Liver (tissue), 9 donors: ENCODE data around the gene RAD51B. TPM values are rescaled to one million over a fixed set of nuclear protein-coding genes. Genes with fewer than 3 reads are reported as not detected.
A peak's percentile ranks its signal among the peaks of the same experiment; 100 is the strongest.

Source experiments
- DNase-seq: peaks from one replicate; pipeline ENCODE4 v3.0.0-alpha.2; 2017; ENCODE audit warnings: low spot score
- H3K27ac ChIP-seq, 2 donors: one replicate each; pipeline ENCODE4 v1.7.0; 2013; ENCODE audit warnings: inconsistent platforms in 2 of 2, low read length in 2 of 2, control low read depth in 1 of 2, low read depth in 1 of 2, mild to moderate bottlenecking in 1 of 2
- H3K27me3 ChIP-seq, 4 donors: one replicate each; pipeline versions ENCODE4 v1.6.1 to v1.7.0; 2013; ENCODE audit warnings: low read length in 3 of 4, inconsistent platforms in 1 of 4, mild to moderate bottlenecking in 1 of 4, moderate library complexity in 1 of 4; ENCODE audit not compliant: control insufficient read depth in 4 of 4, insufficient read depth in 4 of 4
- H3K36me3 ChIP-seq, 4 donors: one replicate each; pipeline versions ENCODE4 v1.6.1 to v1.7.0; 2013; ENCODE audit warnings: low read length in 3 of 4, mild to moderate bottlenecking in 3 of 4, low read depth in 1 of 4, moderate library complexity in 1 of 4; ENCODE audit not compliant: control insufficient read depth in 4 of 4, insufficient read depth in 3 of 4
- H3K4me1 ChIP-seq, 4 donors: one replicate each; pipeline versions ENCODE4 v1.6.1 to v1.7.0; 2013; ENCODE audit warnings: low read length in 3 of 4, mild to moderate bottlenecking in 3 of 4, moderate library complexity in 1 of 4; ENCODE audit not compliant: control insufficient read depth in 4 of 4, insufficient read depth in 4 of 4
- H3K4me3 ChIP-seq, 3 donors: one replicate each; pipeline versions ENCODE4 v1.6.1 to v1.7.0; 2013; ENCODE audit warnings: low read length in 3 of 3, control low read depth in 1 of 3, low read depth in 1 of 3, mild to moderate bottlenecking in 1 of 3
- H3K9ac ChIP-seq, 2 donors: one replicate each; pipeline ENCODE4 v1.7.0; 2013; ENCODE audit warnings: low read length in 2 of 2, mild to moderate bottlenecking in 2 of 2, moderate library complexity in 2 of 2, control low read depth in 1 of 2, low read depth in 1 of 2
- H3K9me3 ChIP-seq, 4 donors: one replicate each; pipeline versions ENCODE4 v1.6.1 to v1.7.0; 2013; ENCODE audit warnings: low read length in 3 of 4; ENCODE audit not compliant: control insufficient read depth in 4 of 4
- EGR1 ChIP-seq, 2 donors: IDR thresholded peaks; 2 replicates each; pipeline ENCODE4 v1.6.1; 2016 to 2018; ENCODE audit warnings: antibody characterized with exemption in 2 of 2, low read depth in 2 of 2
- FOXA1 ChIP-seq: IDR thresholded peaks from 2 replicates; pipeline ENCODE4 v1.6.1; 2016; ENCODE audit warnings: antibody characterized with exemption
- FOXA2 ChIP-seq: IDR thresholded peaks from 2 replicates; pipeline ENCODE4 v1.6.1; 2016; ENCODE audit warnings: antibody characterized with exemption
- GABPA ChIP-seq, 2 donors: IDR thresholded peaks in 1 of 2; conservative IDR thresholded peaks in 1 of 2; 2 replicates each; pipeline ENCODE4 v1.6.1; 2016; ENCODE audit warnings: antibody characterized with exemption in 2 of 2, mild to moderate bottlenecking in 1 of 2, moderate library complexity in 1 of 2
- HNF4A ChIP-seq, 2 donors: conservative IDR thresholded peaks; 2 replicates each; pipeline ENCODE4 v1.6.1; 2016; ENCODE audit warnings: antibody characterized with exemption in 2 of 2, mild to moderate bottlenecking in 2 of 2
- HNF4G ChIP-seq: IDR thresholded peaks from 2 replicates; pipeline ENCODE4 v1.6.1; 2016; ENCODE audit warnings: antibody characterized with exemption
- JUND ChIP-seq, 2 donors: IDR thresholded peaks; 2 replicates each; pipeline ENCODE4 v1.6.1; 2016; ENCODE audit warnings: antibody characterized with exemption in 2 of 2
- NR2F2 ChIP-seq: IDR thresholded peaks from 2 replicates; pipeline ENCODE4 v1.6.1; 2016; ENCODE audit warnings: antibody characterized with exemption
- RAD21 ChIP-seq, 2 donors: IDR thresholded peaks; 2 replicates each; pipeline ENCODE4 v1.6.1; 2016; ENCODE audit warnings: antibody characterized with exemption in 2 of 2, mild to moderate bottlenecking in 2 of 2
- RXRA ChIP-seq, 2 donors: IDR thresholded peaks; 2 replicates each; pipeline ENCODE4 v1.6.1; 2017 to 2018; ENCODE audit warnings: antibody characterized with exemption in 2 of 2, mild to moderate bottlenecking in 1 of 2
- SP1 ChIP-seq: IDR thresholded peaks from 2 replicates; pipeline ENCODE4 v1.6.1; 2018; ENCODE audit warnings: antibody characterized with exemption, mild to moderate bottlenecking
- TAF1 ChIP-seq: conservative IDR thresholded peaks from 2 replicates; pipeline ENCODE4 v1.6.1; 2016; ENCODE audit warnings: antibody characterized with exemption, mild to moderate bottlenecking
- YY1 ChIP-seq: IDR thresholded peaks from 2 replicates; pipeline ENCODE4 v1.6.1; 2016; ENCODE audit warnings: antibody characterized with exemption, mild to moderate bottlenecking
- ZBTB33 ChIP-seq: IDR thresholded peaks from 2 replicates; pipeline ENCODE4 v1.6.1; 2016; ENCODE audit warnings: antibody characterized with exemption
- WGBS: extraction: QIAGEN DNeasy Blood & Tissue Kit; methylation state at CpG from one replicate; pipeline ENCODE4 v1.1.7; 2013; 5-methylcytosine and 5-hydroxymethylcytosine counted together
- polyA plus RNA-seq, 2 donors: library from polyadenylated mRNA; stranded (reverse) in 1 of 2; unstranded in 1 of 2; fragments of 200-250 nt in 1 of 2; fragments of >200 nt in 1 of 2; fragmentation: Nextera tagmentation in 1 of 2; extraction: Ambion mirVana in 1 of 2; gene quantifications; one replicate each; pipeline versions ENCODE4 v1.2.1 to v1.2.3, GENCODE V29; 2013 to 2015
- total RNA-seq, 2 donors: library from RNA; depleted of rRNA; stranded (reverse); fragments of >200 nt; gene quantifications; one replicate each; pipeline ENCODE4 v1.2.3, GENCODE V29; 2014
- TF ChIP-seq, protein P1 (sequence below): IDR thresholded peaks from 2 replicates; pipeline ENCODE4 v1.6.1; 2016; ENCODE audit warnings: antibody characterized with exemption, mild to moderate bottlenecking
- TF ChIP-seq, protein P2 (sequence below): IDR thresholded peaks from 2 replicates; pipeline ENCODE4 v1.6.1; 2016; ENCODE audit warnings: antibody characterized with exemption
- TF ChIP-seq, protein P3 (sequence below): fragments of 150-350 bp; IDR thresholded peaks from 2 replicates; pipeline ENCODE4 v1.5.1; 2017; ENCODE audit warnings: improper control_type of control experiment, low read depth, low read length; ENCODE audit not compliant: missing input control
- donor health status: healthy.
- donor health status: healthy.
- donor health status: healthy.
- donor health status: healthy.
- donor health status: healthy.

Gene RAD51B
- total and polyA plus RNA-seq, 4 donors = 0.81 to 12.9 (median 2.4) TPM

DNA sequence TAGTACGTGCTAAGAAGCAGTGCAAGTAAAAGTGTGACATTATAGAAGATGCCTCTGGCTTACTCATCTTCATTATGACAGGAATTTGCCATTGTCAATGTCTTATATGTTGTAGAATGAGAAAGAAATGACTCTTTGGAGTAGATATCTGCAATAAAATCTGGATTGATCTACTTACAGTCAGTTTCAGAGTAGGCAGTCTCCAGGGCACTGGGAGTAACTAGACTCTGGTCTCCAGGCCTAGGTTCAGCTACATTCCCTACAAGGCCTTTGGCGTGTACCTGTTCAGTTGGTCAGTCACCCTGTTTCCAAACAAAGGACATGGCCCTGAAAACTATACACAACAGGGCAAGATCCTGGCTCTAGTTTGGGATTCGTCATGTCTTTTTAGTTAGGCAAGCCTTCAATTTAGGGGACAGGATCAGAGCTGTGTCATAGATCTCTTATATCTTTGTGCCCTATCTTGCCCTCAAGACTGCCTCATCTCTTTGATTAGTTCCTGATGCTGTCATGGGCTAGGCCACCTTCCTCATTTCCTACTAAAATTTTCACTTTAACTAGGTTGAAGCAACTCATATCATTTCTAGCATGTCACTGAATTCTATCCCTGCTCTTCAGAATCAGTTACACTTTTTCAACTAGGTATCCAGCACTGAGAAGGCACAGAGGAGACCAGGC is 410.0 kb downstream of the RAD51B start:
- no peaks in the 10 kb centered on the region for H3K27me3 ChIP-seq
- H3K36me3 ChIP-seq = no peaks in the 10 kb centered on the region
- no peaks in the 10 kb centered on the region for H3K9me3 ChIP-seq
- H3K27ac ChIP-seq = peak overlapping the region; percentile 76 to 91
- WGBS = 57% methylated on average over 3 of the region's 3 CpGs
- no peak overlapping the region for H3K4me3 ChIP-seq
- peak; percentile 10 for TF ChIP-seq FOXA2
- TF ChIP-seq FOXA1 = no peak
- peak; percentile 82 to 94 for TF ChIP-seq RXRA (IDR thresholded peaks at IDR 0.05)
- peak; percentile 94 to 96 for TF ChIP-seq HNF4A (conservative IDR thresholded peaks at IDR 0.05)
- TF ChIP-seq, protein P1, sequence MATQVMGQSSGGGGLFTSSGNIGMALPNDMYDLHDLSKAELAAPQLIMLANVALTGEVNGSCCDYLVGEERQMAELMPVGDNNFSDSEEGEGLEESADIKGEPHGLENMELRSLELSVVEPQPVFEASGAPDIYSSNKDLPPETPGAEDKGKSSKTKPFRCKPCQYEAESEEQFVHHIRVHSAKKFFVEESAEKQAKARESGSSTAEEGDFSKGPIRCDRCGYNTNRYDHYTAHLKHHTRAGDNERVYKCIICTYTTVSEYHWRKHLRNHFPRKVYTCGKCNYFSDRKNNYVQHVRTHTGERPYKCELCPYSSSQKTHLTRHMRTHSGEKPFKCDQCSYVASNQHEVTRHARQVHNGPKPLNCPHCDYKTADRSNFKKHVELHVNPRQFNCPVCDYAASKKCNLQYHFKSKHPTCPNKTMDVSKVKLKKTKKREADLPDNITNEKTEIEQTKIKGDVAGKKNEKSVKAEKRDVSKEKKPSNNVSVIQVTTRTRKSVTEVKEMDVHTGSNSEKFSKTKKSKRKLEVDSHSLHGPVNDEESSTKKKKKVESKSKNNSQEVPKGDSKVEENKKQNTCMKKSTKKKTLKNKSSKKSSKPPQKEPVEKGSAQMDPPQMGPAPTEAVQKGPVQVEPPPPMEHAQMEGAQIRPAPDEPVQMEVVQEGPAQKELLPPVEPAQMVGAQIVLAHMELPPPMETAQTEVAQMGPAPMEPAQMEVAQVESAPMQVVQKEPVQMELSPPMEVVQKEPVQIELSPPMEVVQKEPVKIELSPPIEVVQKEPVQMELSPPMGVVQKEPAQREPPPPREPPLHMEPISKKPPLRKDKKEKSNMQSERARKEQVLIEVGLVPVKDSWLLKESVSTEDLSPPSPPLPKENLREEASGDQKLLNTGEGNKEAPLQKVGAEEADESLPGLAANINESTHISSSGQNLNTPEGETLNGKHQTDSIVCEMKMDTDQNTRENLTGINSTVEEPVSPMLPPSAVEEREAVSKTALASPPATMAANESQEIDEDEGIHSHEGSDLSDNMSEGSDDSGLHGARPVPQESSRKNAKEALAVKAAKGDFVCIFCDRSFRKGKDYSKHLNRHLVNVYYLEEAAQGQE = peak; percentile 28
- TF ChIP-seq SP1 = peak; percentile 75
- peak in 1 of 2 donors; percentile 46 for TF ChIP-seq JUND (IDR thresholded peaks at IDR 0.05)
- no peak for TF ChIP-seq NR2F2
- peak; percentile 39 for TF ChIP-seq YY1
- TF ChIP-seq HNF4G = peak; percentile 66
- peak; percentile 31 to 38 for TF ChIP-seq RAD21 (IDR thresholded peaks at IDR 0.05)
- TF ChIP-seq EGR1 (IDR thresholded peaks at IDR 0.05; ENCODE audit: low read depth in 2 of 2) = no peak
- DNase-seq = no peak
- peak overlapping the region in 1 of 2 donors; percentile 25 for H3K9ac ChIP-seq
- peaks cover 0 to 48% (median 30%) of the 10 kb centered on the region in 4 donors for H3K4me1 ChIP-seq

DNA sequence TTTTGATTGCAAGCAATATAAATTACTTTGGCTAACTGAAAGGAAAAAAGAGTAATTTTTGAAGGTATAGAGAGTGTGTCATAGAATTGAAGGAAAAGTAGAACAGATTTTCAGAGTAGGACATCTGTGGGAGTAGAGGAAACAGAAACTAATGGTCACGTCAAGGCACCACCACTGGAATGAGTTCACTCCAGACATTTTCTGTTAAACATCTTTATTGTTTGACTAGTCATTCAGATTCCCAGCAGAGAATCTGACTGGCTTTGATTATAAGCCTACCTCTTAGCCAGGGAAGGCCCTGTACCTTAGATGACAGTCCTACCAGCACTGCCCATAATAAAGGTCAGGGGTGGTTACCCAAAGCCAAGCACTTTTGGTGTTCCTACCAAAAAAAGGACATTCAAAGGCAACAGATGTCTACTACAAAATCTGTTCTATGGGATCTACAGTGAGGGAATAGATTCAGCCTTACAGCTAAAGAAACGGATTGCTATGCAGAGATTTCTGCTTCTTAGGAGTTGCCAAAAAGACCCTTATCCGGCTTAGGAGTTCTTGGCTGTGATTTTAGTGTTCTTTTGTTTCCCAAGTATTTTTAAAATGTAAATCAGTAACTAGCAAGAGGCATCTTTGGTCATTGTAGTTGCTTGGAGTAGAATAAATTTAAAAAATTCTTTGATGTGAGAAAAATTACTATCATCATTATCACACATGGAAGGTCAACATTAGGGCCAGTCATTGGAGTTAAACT is 410.8 kb downstream of the RAD51B start:
- 71% methylated on average over 3 of the region's 3 CpGs for WGBS
- H3K4me3 ChIP-seq = no peak overlapping the region
- no peaks in the 10 kb centered on the region for H3K27me3 ChIP-seq
- H3K9ac ChIP-seq = no peak overlapping the region
- TF ChIP-seq RAD21 (IDR thresholded peaks at IDR 0.05) = no peak
- TF ChIP-seq GABPA (IDR thresholded peaks at IDR 0.05 in 1 of 2, conservative IDR thresholded peaks at IDR 0.05 in 1 of 2) = no peak
- no peak for TF ChIP-seq RXRA (IDR thresholded peaks at IDR 0.05)
- TF ChIP-seq, protein P1 = no peak
- no peak for TF ChIP-seq EGR1 (IDR thresholded peaks at IDR 0.05; ENCODE audit: low read depth in 2 of 2)
- TF ChIP-seq FOXA2 = no peak
- TF ChIP-seq, protein P2, sequence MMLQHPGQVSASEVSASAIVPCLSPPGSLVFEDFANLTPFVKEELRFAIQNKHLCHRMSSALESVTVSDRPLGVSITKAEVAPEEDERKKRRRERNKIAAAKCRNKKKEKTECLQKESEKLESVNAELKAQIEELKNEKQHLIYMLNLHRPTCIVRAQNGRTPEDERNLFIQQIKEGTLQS = no peak
- TF ChIP-seq, protein P3, sequence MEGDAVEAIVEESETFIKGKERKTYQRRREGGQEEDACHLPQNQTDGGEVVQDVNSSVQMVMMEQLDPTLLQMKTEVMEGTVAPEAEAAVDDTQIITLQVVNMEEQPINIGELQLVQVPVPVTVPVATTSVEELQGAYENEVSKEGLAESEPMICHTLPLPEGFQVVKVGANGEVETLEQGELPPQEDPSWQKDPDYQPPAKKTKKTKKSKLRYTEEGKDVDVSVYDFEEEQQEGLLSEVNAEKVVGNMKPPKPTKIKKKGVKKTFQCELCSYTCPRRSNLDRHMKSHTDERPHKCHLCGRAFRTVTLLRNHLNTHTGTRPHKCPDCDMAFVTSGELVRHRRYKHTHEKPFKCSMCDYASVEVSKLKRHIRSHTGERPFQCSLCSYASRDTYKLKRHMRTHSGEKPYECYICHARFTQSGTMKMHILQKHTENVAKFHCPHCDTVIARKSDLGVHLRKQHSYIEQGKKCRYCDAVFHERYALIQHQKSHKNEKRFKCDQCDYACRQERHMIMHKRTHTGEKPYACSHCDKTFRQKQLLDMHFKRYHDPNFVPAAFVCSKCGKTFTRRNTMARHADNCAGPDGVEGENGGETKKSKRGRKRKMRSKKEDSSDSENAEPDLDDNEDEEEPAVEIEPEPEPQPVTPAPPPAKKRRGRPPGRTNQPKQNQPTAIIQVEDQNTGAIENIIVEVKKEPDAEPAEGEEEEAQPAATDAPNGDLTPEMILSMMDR = no peak
- TF ChIP-seq HNF4G = no peak
- no peak for TF ChIP-seq SP1
- TF ChIP-seq TAF1 = no peak
- no peak for TF ChIP-seq ZBTB33
- H3K4me1 ChIP-seq = peaks cover 0 to 48% (median 30%) of the 10 kb centered on the region in 4 donors
- no peak for DNase-seq
- no peaks in the 10 kb centered on the region for H3K36me3 ChIP-seq
- H3K9me3 ChIP-seq = no peaks in the 10 kb centered on the region
- peak overlapping the region; percentile 90 to 91 for H3K27ac ChIP-seq
